Measurements from ENCODE around the gene SYCE1.

DNA sequence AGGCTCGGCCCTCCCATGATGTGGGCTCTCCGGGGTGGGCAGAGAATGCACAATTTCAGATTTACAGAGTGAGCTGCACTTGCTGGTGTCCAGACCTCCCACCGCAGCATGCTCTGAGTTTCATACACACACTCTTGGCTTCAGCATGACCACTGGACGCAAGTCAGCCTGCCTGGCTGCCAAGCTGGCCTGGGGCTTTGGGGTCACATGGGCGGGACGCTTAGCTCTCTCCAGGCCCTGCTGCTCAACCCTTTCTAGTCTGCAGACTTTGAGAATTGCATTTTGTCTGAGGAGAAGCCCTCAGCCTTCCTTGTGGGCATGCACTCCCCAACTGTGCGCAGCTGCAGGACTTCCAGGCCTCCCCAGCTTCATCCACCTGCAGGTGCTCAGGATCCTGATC, 32.5 kb downstream of the SYCE1 start:
- TF ChIP-seq, protein P1, sequence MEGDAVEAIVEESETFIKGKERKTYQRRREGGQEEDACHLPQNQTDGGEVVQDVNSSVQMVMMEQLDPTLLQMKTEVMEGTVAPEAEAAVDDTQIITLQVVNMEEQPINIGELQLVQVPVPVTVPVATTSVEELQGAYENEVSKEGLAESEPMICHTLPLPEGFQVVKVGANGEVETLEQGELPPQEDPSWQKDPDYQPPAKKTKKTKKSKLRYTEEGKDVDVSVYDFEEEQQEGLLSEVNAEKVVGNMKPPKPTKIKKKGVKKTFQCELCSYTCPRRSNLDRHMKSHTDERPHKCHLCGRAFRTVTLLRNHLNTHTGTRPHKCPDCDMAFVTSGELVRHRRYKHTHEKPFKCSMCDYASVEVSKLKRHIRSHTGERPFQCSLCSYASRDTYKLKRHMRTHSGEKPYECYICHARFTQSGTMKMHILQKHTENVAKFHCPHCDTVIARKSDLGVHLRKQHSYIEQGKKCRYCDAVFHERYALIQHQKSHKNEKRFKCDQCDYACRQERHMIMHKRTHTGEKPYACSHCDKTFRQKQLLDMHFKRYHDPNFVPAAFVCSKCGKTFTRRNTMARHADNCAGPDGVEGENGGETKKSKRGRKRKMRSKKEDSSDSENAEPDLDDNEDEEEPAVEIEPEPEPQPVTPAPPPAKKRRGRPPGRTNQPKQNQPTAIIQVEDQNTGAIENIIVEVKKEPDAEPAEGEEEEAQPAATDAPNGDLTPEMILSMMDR (IDR thresholded peaks at IDR 0.05; ENCODE audit: insufficient read depth, low read length): no peak
- TF ChIP-seq POLR2AphosphoS5 (IDR thresholded peaks at IDR 0.05; ENCODE audit: low read depth): no peak
- TF ChIP-seq GABPA (IDR thresholded peaks at IDR 0.05; ENCODE audit: low read depth): no peak
- no peak for TF ChIP-seq SPI1 (IDR thresholded peaks at IDR 0.05; ENCODE audit: borderline replicate concordance, low read depth)
- TF ChIP-seq, protein P2, sequence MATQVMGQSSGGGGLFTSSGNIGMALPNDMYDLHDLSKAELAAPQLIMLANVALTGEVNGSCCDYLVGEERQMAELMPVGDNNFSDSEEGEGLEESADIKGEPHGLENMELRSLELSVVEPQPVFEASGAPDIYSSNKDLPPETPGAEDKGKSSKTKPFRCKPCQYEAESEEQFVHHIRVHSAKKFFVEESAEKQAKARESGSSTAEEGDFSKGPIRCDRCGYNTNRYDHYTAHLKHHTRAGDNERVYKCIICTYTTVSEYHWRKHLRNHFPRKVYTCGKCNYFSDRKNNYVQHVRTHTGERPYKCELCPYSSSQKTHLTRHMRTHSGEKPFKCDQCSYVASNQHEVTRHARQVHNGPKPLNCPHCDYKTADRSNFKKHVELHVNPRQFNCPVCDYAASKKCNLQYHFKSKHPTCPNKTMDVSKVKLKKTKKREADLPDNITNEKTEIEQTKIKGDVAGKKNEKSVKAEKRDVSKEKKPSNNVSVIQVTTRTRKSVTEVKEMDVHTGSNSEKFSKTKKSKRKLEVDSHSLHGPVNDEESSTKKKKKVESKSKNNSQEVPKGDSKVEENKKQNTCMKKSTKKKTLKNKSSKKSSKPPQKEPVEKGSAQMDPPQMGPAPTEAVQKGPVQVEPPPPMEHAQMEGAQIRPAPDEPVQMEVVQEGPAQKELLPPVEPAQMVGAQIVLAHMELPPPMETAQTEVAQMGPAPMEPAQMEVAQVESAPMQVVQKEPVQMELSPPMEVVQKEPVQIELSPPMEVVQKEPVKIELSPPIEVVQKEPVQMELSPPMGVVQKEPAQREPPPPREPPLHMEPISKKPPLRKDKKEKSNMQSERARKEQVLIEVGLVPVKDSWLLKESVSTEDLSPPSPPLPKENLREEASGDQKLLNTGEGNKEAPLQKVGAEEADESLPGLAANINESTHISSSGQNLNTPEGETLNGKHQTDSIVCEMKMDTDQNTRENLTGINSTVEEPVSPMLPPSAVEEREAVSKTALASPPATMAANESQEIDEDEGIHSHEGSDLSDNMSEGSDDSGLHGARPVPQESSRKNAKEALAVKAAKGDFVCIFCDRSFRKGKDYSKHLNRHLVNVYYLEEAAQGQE (IDR thresholded peaks at IDR 0.05; ENCODE audit: insufficient replicate concordance, low read depth): no peak

Measured in HL-60 (cell line).